ENCODE measurements around the gene SPAG9.

Gene SPAG9

DNA sequence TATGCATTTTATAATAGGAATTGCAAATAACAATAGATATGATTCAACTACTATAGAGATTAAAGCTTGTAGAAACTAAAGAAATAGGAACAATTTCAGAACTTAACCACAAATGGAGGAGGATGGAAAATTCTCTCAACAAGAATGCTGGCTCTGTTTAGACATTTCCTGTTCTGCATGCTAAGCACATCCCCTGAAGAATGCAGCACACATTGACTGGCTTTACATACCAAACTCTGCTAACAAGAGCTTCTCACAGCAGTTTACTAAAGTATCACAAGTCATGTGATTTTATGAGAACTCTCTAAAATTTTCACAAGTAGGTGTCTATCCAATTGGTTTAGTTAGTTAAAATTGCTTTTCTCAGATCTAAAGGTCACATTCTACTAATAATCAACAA is 85.2 kb downstream of the SPAG9 start:
- no peak for DNase-seq (ENCODE audit: low spot score)

- no peak for DNase-seq (ENCODE audit: low spot score)
Observed at GRCh38 chr17:51034800-51035199, 85.9 kb downstream of the SPAG9 start.

DNA sequence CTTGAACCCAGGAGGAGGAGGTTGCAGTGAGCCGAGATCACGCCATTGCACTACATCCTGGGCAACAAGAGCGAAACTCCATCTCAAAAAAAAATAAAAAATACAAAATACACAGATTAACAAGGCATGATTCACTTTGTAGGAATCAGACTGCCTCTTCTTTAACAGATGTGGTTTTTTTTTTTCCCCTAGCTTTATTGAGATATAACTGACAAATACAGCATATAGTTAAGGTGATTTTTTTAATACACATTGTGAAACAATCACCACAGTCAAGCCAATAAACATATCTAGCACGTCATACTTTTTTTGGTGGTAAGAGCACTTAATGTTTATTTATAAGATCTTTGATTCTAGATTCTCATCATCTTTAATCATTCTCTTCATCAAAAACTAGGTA is 87.8 kb downstream of the SPAG9 start:
- no peak for DNase-seq (ENCODE audit: low spot score)

DNA sequence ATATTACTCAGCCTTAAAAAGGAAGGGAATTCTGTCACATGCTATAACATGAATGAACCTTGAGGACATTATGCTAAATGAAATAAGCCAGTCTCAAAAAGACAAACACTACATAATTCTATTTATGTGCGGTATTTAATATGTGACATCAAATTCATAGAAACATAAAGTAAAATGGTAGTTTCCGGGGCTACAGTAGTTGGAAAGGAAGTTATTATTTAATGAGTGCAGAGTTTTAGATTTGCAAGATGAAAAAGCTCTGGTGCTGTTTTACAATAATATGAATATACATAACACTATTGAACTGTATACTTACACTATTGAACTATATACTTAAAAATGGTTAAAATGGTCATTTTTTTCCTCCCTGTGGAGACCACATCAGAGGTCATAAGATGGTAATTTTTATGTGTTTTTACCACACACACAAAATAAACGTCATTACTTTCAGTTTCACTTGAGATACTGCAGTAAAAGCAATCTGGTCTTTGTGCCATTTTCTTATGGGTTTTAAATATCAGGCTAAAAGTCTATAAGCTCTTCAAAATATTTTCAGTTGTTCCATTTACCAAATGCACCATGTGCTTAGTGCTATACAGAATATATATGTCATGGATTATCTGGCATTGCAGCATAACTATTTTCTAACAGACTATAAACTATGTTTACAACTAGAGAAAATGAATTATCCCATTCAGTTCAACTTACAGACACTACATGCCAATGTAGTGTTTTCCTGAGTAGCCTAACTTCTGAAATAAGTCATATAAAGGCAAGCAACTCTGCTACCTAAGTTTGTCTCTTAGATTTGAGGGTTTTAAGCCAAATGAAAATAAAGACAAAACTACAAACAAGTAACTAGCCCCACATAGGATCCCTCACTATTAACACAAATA is 90.9 kb downstream of the SPAG9 start:
- DNase-seq (ENCODE audit: low spot score): no peak

DNA sequence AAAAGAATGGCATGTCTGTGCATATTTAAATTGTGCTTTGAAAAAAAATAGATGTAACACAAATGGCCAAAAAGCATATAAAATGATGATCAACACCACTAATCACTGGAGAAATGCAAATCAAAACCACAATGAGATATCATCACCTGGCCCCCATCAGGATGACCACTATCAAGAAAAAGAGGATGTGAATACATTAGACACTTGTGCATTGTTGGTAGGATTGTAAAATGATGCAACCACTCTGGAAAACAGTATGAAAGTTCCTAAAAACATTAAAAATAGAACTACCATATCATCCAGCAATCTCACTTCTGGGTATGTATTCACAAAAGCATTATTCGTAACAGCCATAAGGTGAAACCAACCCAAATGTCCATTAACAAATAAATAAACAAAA is 91.5 kb downstream of the SPAG9 start:
- no peak for DNase-seq (ENCODE audit: low spot score)

- DNase-seq (ENCODE audit: low spot score): peak; percentile 27
Observed at GRCh38 chr17:51028176-51028863, 92.3 kb downstream of the SPAG9 start.

DNA sequence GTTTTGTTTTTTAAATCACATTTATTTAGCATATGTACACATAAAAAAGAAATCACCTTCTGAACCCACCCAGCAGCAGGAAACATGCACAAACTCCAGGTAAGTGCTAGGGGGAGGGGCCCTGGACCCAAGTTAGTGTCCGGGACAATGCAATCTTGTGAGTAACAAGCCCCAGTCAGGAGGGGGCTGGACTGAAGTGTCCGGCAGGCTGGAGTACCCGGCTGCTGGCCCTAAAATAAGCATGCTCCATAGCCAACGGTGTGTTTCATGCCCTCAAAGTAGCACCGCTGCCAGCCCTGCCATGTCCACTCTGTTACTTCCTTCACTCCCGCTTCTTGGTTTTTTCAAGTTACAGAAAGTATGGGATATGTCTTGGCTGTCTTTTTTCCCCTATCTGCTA is 102.1 kb downstream of the SPAG9 start:
- no peak for DNase-seq (ENCODE audit: low spot score)

DNA sequence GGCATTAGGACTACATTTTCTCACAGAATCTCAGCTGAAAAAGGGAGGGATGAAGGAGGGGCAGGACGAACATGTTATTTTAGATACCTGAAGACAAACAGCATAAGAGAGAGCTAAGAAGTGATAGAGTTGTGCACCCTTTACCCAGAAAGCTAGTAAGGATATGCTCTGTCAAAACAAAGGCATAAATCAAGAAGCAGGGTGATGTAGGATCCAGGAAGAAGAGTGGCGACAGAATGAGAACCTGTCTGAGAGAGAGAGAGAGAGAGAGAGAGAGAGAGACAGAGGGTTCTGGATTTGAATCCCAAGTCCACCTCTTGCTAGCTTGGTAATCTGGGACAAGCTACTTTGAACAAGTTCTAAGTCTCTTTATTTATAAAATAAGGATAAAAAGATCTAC is 103.4 kb downstream of the SPAG9 start:
- no peak for DNase-seq (ENCODE audit: low spot score)

- DNase-seq (ENCODE audit: low spot score): no peak
Observed at GRCh38 chr17:51016099-51016498, 104.6 kb downstream of the SPAG9 start.

- no peak for DNase-seq (ENCODE audit: low spot score)
Observed at GRCh38 chr17:51015145-51015558, 105.5 kb downstream of the SPAG9 start.

GRCh38 chr17:51014129-51014528 is 106.5 kb downstream of the SPAG9 start:
- no peak for DNase-seq (ENCODE audit: low spot score)

DNA sequence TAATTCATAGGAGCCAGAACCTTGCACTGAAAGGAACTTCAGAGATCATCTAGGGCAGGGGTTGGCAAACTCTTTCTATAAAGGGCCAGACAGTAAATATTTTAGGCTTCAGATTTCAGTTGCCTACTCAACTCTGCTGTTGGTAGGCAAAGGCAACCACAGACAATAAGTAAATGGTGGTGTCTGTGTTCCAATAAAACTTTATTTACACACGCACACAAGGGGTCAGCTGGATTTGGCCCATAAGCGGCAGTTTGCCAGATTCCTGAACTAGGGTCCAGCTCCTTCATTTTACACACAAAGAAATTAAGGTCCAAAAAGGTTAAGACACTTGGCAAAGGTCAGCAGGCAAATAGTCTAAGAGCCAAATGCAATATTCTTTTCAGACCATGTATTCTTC is 107.3 kb downstream of the SPAG9 start:
- no peak for DNase-seq (ENCODE audit: low spot score)

DNA sequence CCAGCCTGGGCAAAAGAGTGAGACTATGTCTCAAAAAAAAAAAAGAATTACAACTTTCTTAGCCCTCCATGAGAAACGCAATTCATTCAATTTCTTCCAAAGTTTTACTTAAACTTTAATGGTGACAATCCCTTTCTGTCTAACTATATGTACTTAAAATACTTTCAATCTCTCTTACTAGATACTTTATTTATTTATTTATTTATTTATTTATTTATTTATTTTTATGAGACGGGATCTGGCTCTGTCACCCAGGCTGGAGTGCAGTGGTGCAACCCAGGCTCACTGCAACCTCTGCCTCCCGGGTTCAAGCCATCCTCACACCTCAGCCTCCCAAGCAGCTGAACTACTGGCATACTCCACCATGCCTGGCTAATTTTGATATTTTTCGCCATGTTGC is 108.1 kb downstream of the SPAG9 start:
- no peak for DNase-seq (ENCODE audit: low spot score)

DNA sequence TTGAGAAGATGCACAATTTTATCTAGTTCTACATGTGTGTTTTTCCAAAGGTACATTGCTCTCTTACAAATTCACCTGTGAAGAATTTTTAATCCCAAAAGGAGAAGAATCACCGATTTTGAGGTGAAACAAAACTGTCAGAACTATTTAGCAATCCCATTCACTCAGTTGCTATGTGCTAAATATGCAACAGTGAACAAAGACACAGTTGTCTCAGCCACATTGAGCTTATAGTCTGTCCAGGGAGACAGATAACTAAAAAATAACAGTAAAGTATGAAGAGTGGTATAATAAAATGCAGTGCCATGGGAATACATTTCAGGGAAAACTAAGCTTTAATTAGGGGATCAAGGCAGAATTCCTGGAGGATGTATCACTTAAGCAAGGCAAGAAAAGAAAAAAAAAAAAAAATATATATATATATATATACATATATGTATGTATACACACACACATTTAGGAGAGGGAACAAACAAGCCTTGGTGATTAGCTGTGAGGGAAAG is 110.4 kb downstream of the SPAG9 start:
- no peak for DNase-seq (ENCODE audit: low spot score)

- no peak for DNase-seq (ENCODE audit: low spot score)
Observed at GRCh38 chr17:51006601-51007000, 114.1 kb downstream of the SPAG9 start.

DNA sequence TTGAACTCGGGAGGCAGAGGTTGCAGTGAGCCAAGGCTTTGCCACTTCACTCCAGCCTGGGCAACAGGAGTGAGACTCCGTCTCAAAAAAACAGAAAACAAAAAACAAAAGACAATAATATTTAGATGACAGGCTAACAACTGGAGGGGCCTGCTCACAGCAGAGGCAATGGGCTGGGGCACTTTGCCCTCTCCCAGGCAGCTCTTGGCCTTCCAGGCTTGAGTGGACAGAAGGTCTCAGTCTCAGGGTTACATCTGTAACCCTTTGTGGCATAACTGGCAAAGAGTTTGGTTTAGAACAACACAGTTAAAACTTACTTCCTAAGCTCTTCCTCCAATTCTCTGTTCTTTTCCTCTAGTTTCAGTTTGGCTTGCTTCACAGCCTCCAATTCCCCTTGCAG is 114.9 kb downstream of the SPAG9 start:
- DNase-seq (ENCODE audit: low spot score): no peak

- DNase-seq (ENCODE audit: low spot score): no peak
Observed at GRCh38 chr17:51004249-51004648, 116.4 kb downstream of the SPAG9 start.

- peak; percentile 82 for DNase-seq (ENCODE audit: low spot score)
Observed at GRCh38 chr17:51000835-51001638, 119.6 kb downstream of the SPAG9 start.

DNA sequence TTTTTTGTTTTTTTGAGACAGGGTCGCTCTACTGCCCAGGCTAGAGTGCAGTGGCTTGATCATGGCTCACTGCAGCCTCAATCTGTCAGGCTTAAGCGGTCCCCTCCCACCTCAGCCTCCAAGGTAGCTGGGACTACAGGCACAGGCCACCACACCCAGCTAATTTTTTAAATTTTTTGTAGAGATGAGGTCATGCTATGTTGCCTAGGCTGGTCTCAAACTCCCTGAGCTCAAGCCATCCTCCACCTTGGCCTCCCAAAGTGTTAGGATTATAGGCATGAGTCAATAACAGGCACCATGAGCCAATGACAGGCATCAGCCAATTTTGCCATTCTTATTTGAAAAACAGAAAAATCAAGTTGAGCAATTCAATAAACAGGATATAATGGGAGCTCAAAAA is 125.0 kb downstream of the SPAG9 start:
- DNase-seq (ENCODE audit: low spot score): no peak

DNA sequence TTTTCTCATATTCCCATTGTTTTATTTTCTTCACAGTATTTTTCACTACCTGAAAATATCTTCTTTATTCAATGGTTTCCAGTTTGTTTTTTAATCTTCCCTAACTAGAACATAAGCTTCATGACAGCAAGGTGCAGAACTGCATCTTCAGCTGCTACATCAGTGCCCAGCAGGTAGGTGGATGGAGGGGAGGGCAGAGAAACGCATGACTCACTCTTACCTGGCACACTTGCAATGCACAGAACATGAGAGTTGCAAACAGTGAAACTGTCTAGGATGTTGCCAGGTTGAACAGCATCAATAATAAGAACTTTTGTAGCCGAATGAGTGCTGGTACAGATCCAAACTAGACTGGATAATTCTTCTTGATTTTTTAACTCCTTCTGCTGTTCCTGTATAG is 127.1 kb downstream of the SPAG9 start:
- no peak for DNase-seq (ENCODE audit: low spot score)

DNA sequence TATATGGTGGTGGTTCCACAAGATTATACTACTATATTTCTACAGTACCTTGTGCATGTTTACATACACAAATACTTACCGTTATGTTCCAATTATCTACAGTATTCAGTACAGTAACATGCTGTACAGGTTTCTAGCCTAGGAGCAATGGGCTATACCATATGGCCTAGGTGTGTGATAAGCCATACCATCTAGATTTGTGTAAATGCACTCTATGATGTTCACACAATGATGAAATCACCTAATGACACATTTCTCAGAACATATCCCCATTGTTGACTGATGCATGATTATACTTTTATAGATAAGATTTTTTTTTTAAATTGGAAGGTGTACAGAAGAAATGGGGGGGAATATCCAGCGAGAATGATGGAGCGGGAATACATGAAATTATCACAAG is 131.5 kb downstream of the SPAG9 start:
- no peak for DNase-seq (ENCODE audit: low spot score)

- no peak for DNase-seq (ENCODE audit: low spot score)
Observed at GRCh38 chr17:50988427-50988826, 132.2 kb downstream of the SPAG9 start.
